Stimulated activated CD4-positive, alpha-beta T cell treated with anti-CD3 and anti-CD28 coated beads, Interleukin-15, amount 100 ng/mL, for 1 hour (primary cell): ENCODE results near the gene ZNF175.
"Not testable (repeated sequence)": the region's sequence is repeated elsewhere in the genome, so short reads cannot be mapped to it uniquely, and the experiment has no call there.

ENCODE experiments used
- DNase-seq, 2 donors: peaks; one replicate each; pipeline ENCODE4 v3.0.0-alpha.2; 2020; ENCODE audit warnings: low read depth in 1 of 2, low spot score in 1 of 2

Gene ZNF175

GRCh38 chr19:51626675-51627074 lies 55.6 kb downstream of the ZNF175 start:
- DNase-seq: no peak

- DNase-seq: no peak
These were observed 56.5 kb downstream of the ZNF175 start for GRCh38 chr19:51627491-51628138.

- no peak for DNase-seq
These were observed 57.3 kb downstream of the ZNF175 start for GRCh38 chr19:51628153-51628939.

- DNase-seq: not testable (repeated sequence)
These were observed 59.2 kb downstream of the ZNF175 start, which contains the start of gene SIGLEC5 for GRCh38 chr19:51630315-51630714. Gene SIGLEC5 (minus strand): TSS chr19:51630401. CDS start chr19:51630335, 66 bp downstream.

- DNase-seq: no peak
These were observed 61.0 kb downstream of the ZNF175 start for GRCh38 chr19:51632126-51632525.

GRCh38 chr19:51637362-51637978 lies 66.4 kb downstream of the ZNF175 start:
- no peak for DNase-seq

- DNase-seq: no peak
These were observed 68.8 kb downstream of the ZNF175 start for GRCh38 chr19:51639916-51640315.

GRCh38 chr19:51640386-51640785 lies 69.3 kb downstream of the ZNF175 start:
- no peak for DNase-seq

- no peak for DNase-seq
These were observed 70.6 kb downstream of the ZNF175 start for GRCh38 chr19:51641648-51642047.
